GM18502 (cell line): ENCODE measurements around the gene IFT122.
"Not testable (repeated sequence)": the region's sequence is repeated elsewhere in the genome, so short reads cannot be mapped to it uniquely, and the experiment has no call there.

ENCODE experiments used
- ATAC-seq: cut with Tn5 transposase; IDR thresholded peaks from one replicate; pipeline ENCODE4 v1.9.1; 2021; ENCODE audit warnings: mild to moderate bottlenecking; ENCODE audit not compliant: unreplicated experiment, poor library complexity

Gene IFT122

DNA sequence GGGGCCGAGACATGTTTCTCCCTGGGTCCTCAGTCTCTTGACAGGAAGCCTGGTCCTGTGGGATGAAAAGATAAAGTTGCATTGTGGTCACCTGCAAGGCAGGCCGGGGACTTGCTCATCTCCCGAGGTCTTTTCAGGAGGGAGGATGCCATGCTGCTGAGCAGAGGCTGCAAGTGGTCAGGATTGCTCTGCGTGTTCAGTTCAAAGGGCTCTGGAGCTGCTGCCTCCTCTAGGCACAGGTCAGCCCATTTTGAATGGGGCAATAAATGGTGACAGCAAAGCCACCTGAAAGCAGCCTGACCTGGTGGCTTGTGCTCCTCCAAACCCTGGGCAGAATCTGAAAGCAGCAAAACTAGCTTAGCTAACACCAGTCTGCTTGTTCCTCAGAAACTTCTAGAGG is 51.1 kb downstream of the IFT122 start:
- ATAC-seq, result not testable (repeated sequence)

DNA sequence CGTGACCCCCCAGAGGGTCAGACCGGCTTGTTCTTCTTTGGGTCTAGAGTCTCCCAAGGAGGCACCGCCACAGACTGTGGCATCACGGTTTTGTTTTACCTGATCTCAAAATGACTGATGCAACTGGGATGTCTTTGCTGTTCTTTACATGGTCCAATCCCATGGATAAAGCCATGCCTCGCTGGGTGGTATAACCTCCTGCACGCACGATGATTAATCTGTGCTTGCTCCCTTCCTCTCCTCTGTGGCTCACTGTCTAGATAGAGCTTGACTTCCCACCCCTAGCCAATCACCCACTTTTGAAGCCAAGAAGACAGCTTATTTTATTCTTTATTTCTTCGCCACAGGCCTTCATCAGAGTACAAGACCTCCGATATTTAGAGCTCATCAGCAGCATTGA is 51.8 kb downstream of the IFT122 start:
- no peak for ATAC-seq

DNA sequence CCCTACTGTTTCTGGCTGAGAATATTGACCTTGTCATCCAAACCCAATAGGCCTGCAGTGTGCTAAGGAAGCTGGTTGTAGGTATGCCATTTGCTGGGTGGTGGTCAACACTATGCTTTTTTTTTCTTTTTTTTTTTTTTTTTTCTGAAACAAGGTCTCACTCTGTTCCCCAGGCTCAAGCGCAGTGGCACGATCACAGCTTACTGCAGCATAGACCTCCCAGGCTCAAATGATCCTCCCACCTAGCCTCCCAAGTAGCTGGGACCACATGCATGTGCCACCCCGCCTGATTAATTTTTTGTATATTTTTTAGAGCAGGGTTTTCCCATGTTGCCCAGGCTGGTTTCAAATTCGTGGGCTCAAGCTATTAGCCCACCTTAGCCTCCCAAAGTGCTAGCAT is 52.7 kb downstream of the IFT122 start:
- no peak for ATAC-seq

DNA sequence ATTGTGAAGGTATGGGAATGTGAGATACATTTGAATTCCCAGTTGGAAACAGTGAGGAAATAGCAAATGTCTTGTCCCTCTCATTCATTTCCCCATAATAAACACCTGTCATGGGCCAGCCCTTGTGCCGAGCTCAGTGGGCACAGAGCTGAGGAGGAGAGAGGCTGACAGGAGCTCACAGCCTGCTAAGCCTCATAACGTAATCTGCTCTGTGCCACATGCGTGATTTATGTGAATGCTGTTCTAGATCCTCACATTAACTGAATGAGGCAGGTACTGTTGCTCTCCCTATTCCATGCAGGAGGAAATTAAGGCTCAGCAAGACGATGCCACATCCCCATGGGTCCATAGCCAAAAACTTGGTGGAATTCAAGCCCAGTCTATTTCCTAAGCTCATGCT is 53.2 kb downstream of the IFT122 start:
- no peak for ATAC-seq

DNA sequence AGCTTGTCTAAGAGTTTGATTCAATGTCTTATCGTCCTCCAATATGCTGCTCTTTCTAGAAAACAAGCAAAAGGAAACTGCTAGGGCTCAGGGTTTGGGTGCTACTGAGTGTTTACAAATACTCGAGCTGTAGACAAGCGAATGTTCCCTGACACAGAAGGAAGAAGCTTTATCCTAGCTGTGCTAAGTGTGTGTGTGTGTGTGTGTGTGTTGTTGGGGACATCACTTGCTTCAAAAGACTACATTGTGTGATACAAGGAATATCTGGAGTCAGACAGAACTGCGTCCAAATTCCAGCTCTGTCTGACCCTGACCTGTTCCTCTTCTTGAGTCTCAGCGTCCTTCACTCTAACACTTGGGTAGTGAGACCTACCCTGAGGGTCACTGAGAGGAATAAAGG is 54.5 kb downstream of the IFT122 start:
- ATAC-seq, result not testable (repeated sequence)

DNA sequence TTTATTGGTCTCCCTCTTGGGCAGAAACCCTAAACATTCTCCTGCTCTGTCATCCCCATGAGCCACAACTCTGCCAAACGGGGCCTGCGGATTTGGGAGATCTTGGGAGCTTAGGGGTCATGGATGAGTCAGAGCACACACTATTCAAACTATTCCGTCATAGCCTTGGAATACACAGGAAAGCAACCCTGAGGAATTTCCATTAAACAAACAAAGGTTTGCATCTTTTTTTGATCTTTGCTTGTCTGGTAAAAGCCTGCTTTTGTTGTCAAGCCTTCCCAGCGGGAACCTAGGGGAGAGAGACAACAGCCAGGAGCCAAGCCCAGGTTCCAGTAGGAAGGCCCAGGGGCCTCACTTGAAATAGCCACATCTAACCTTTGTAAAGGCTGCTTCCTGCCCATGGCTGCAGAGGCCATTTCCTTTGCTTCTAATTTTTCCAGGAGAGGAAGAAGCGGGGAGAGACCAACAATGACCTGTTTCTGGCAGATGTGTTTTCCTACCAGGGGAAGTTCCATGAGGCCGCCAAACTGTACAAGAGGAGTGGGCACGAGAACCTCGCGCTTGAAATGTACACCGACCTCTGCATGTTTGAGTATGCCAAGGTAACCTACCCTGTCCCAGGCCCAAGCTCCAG is 55.1 kb downstream of the IFT122 start:
- ATAC-seq, result not testable (repeated sequence)

DNA sequence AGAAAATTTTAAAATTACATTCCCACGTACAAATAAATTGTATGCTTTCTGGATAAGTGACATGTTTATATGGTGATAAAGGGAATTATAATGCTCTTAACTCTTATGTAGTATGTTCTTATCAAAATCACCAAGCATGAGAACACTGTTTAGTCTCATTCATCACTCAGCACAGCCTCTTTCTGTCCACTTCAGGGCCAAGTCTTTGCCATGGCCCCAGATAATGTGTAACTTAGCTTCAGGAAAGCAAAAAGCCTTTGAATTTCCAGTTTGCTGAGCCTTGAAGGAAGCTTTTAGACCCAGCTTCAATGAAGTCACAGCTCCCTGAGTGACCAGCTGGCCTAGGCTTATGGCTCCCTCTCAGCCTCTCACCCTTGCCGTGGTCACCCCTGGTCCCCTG is 57.9 kb downstream of the IFT122 start:
- ATAC-seq, result not testable (repeated sequence)

DNA sequence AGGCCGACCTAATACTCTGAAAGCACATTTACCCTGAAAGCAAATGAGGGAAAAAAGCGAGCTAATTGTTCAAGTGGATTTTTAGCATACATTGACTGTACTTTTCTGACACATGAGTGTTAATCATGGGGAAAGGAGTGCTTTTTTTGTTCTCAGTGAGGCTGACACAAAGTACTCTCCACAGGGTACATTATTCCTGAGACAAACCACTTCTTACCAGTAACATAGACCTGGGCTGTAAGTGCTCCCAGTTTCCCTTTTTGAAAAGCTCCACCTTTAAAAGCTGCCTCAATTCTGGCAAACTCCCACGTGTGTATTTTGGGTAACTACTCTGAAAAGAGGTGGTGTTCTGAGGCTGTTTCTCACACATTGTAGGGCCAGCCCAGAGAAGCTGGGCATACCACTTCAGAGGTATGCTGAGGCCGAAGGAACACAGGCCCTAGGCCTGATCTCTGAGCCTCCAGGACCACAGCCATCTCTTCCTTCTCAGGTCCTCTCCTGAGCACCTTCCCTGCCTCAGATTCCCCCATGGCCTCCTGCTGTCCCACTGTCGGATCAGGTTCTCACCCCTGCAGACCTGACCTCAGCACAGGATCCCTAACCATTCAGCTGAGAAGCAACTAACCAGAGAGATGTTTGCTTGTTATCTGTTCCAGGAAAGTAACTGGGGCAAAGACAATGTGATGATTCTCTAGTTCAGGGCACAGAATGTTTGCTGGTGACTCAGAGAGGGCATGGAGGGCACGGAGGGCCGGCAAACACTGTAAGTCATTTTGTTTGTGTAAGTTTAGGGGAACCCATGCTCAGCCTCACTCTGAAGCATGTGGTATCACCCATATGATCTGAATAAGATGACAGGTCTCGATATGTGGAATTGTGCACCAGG is 58.8 kb downstream of the IFT122 start:
- not testable (repeated sequence) for ATAC-seq

DNA sequence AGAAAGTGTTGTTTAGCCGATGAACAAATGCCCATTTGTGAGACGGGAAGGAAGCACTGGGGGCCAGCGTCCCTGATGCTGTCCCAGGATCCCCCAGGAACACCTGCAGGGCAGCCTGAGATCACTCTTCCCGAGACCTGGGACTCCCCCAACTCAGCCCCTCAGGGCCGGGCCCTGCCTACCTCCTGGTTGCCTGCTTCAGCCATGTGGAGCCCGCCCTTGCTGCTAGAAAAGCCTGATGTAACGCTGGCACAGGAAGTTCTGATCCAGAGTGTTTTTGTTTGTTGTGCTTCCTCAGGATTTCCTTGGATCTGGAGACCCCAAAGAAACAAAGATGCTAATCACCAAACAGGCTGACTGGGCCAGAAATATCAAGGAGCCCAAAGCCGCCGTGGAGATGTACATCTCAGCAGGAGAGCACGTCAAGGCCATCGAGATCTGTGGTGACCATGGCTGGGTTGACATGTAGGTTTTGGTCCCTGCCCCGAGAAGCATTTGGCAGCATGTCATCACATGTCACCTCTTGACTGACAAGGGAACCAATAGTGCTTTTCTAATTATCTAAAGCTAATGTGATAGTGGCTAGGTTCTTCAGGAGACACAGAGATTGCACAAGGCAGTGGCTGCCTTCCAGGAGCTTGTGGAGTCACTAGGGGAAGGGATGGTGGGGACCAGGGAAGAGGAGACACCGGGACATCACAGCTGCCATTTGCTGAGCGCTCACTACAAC is 59.7 kb downstream of the IFT122 start:
- ATAC-seq, result not testable (repeated sequence)

DNA sequence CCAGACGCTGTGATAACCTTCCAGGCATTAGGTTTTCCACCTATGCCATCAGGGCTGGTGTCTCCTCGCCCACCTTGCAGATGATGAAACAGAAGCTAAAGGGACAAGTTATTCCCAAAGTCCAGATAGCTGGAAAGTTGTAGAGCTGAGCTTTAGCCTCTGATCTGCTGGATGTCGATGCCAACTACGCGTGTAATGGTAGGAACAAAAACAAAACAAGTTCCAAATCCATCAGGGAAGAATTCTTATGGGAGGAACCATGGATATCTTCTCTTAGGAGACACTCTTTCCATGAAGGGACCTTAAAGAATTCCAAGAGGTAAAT is 60.3 kb downstream of the IFT122 start:
- no peak for ATAC-seq

DNA sequence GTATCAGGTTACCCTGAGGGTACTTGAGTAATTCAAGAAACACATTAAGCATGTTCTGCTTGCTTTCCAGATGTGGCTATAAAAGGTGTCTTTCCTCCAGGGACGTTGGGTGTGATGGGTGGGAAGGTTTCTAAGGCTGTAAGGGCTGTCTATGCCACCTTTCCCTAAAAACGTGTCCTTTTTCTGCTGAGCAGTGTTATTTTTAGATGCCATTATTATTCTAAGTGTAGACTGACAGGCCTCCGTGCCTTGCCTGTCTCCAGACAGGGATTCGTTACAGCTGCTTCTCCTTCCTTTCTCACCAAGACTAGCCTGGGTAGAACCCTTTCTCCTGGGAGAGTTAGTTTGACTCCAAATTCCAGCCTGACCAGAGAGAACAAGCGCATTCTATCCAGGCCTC is 61.6 kb downstream of the IFT122 start:
- ATAC-seq, result no peak

DNA sequence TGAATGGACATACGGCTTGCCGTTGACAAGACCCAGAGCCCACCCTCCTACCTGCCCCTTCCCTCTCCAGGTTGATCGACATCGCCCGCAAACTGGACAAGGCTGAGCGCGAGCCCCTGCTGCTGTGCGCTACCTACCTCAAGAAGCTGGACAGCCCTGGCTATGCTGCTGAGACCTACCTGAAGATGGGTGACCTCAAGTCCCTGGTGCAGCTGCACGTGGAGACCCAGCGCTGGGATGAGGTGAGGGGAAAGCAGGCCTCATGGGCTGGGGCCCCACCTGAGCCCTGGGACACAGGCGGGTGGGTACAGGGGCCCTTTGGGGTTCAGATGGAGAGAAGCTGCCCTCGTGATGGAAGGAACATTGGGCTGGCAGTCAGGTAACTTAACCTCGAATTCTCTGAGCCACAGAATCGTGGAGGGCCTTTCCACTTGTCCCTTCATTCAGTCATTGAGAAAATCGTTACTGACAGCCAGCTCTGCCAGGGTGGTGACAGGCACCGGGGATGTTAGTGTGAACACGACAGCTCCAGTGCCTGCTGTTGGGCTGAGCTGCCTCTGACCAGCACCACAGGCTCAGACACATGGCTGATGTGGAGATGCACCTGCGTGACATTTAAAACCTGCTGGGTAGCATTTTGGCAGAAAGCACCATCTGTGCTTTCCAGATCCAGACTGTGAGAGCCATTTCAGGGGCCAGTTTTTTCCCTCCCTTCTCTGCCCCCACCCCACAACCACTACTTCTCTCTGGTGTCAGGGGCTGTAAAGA is 62.8 kb downstream of the IFT122 start:
- no peak for ATAC-seq

DNA sequence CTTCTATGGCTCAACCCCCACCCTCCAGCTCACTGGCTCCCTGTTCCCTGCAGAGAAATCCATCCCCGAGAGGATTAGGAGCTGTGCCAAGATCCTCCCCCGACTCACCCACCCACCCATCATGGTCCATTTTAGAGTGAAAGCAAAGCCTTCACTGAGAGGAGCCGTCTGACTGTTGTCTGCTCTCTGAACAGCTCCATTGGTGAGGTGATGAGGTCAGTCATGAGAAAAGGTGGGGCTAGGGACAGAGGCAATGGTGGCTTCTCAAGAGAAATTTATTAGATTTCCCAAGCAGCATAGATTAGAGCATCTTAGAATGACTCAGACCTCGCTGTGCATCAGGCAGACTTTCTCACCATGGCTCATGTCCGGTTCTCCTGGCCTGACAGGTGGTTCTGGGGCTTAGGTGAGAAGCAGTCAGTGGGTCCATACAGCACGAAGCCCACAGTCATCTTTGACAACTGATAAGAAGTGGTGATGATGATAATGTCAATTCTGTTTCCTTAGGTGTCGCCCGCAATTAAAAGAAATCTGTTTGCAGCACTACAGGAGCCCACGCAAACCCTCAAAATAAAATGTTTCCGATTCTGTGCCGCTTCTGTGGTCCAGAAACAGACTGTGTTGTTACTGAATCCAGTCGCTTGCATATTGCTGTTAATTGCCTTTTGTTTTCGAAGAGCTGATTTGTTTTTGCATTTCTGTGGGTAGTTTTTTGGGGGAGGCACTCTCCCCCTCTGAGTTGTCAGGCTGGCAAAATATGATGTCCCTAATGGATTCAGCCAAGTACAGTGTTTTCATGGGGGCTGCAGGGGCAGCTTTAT is 63.7 kb downstream of the IFT122 start:
- no peak for ATAC-seq

DNA sequence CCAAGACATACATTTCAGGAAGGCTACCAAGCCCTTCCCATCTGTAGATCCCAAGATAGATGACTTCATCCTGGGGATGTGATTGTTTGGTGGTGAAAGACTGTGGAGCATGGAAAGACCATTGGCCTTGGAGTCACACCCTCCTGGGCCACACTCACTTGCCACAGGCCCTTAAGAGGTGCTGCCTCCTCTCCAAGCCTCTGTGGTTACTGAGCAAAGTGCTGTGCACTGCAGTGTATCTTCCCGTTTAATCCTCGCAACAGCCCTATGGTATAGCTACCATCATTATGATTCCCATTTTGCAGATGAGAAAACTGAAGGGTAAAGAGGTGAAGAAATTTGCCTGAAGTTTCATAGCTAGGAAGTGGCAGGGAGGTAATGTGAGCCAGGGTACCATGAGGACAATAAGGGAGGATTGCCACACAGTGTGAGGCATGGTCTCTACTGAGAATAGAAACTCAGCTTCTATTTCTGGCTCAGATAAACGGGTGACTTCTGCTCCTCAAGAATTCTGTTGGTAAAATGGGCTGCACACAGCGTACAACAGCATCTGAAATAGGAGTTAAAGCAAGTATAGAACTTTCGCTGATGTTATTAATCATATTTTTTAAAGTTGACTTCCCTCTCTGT is 64.6 kb downstream of the IFT122 start:
- no peak for ATAC-seq

DNA sequence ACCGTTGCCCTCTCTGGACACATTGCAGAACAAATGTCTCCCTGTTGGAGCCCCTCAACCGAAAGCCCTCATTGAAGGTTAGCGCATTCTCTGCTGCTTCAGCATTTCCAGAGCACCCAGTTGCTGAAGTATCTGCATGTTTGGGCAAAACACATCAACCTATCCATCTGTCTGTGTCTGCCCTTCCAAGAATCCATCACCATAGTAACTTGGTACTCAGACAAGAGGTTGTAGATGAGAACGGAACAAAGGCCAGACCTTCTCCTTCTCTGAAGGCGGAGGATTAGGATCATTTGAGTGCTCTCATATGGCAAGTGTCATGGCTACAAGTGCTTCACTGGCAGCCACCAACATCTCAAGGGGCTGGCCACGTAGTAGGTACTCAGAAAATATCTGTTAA is 65.3 kb downstream of the IFT122 start:
- ATAC-seq, result no peak

DNA sequence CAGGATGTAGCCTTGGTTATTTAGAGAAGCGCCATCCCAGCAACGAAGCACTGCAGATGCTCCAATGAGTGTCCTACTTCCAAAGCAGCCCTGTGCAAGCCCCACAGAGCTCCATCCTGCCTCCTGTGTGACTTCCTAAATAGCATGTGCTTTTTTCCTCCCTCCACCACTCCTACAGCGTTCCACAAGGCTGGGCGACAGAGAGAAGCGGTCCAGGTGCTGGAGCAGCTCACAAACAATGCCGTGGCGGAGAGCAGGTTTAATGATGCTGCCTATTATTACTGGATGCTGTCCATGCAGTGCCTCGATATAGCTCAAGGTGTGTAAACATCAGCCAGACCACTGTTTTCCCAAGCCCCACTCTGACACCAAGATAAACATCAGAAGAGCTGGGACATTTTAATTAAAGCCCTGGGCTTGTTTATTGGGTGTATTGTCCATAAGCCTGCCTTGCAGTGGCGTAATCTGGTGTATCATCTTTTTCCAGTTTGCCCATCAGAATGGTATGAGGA is 66.3 kb downstream of the IFT122 start:
- ATAC-seq, result no peak

DNA sequence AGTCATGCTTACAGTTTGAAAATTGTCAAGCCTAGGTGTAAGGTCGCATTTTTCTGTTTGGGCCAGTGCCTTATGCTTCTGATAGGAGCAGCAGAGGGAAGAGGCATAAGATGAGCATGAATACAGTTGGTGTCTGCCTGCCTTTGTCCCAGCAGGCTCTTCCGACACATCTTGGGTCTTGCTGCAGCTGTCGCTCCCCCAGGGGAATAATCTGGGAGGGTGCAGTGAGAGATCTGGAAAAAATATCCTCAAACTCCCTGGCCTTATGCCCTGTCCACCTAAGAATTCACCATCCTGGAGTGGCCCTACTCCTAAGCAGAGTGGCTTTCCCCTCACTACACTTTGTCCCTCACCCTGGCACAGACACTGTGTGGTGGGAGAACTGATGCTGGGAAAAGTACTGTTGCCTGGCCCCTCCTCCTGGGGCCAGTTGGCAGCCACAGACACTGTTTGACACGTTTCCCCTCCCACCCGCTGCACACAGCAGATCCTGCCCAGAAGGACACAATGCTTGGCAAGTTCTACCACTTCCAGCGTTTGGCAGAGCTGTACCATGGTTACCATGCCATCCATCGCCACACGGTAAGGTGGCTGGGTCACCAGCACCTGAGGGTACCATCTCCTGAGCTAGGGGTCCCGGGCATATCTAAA is 67.3 kb downstream of the IFT122 start:
- ATAC-seq, result no peak

DNA sequence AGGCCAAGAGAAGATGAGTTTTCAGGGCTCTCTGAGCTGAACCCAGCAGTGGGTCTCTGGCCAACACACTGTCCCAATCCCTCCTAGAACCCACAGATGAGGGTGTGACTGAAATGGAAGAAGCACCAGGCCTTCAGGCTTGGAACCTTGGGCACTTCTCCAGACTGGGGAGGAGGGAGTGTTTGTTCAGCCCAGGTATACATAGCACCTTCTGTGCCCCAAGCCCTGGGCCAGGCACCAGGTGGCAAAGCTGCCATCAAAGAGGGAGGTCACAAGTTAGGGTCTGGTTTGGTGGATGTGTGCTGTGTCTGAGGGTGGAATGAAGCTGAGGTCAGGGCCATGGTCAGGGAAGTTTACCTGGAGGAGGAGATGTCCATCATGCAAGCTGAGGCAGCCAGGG is 72.6 kb downstream of the IFT122 start:
- no peak for ATAC-seq

DNA sequence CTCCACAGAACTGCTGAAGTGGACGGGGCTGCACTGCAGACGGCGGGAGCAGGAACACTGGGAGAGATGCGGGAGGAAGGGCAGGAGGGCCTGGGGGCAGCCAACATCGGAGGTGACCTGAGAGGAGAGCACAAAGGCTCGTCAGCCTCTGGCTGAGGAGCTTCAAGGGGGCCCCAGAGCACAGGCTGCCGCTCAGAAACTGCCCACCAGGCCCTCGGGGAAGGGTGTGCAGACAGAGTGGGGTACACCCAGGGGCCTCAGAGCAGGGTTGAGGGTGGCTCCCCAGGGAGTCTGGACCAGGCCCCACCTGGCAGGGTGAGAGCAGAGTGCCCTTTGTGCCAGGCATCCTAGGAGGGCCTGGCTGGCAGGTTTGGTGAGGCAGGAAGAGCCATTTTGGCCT is 73.7 kb downstream of the IFT122 start:
- no peak for ATAC-seq
